Natural killer cell (primary cell): ENCODE data around the gene STAU1. TPM values are rescaled to one million over a fixed set of nuclear protein-coding genes. Genes with fewer than 3 reads are reported as not detected.
"Not testable (repeated sequence)": the region's sequence is repeated elsewhere in the genome, so short reads cannot be mapped to it uniquely, and the experiment has no call there.

ENCODE experiments used
- ATAC-seq, 3 donors: fragments of 150-1000 bp in 2 of 3; fragments of 200-7000 bp in 1 of 3; cut with Tn5 transposase; 1 replicate in 1 of 3; 2 replicates in 2 of 3; pipeline ENCODE4 v1.10.0; 2021; ENCODE audit warnings: mild to moderate bottlenecking in 2 of 3, moderate library complexity in 2 of 3
- DNase-seq, 2 donors: peaks; one replicate each; pipeline versions ENCODE4 v3.0.0 to v3.0.0-alpha.2; 2013 to 2021; ENCODE audit warnings: mixed read lengths in 1 of 2
- H3K27ac ChIP-seq: one replicate; pipeline ENCODE4 v1.5.1; 2013; ENCODE audit warnings: mild to moderate bottlenecking, low read length
- H3K27me3 ChIP-seq: one replicate; pipeline ENCODE4 v1.6.1; 2013; ENCODE audit warnings: low read length; ENCODE audit not compliant: control insufficient read depth, insufficient read depth
- H3K36me3 ChIP-seq: one replicate; pipeline ENCODE4 v1.6.1; 2013; ENCODE audit warnings: low read length; ENCODE audit not compliant: control insufficient read depth, insufficient read depth
- H3K4me1 ChIP-seq: one replicate; pipeline ENCODE4 v1.6.1; 2013; ENCODE audit warnings: low read length; ENCODE audit not compliant: control insufficient read depth, insufficient read depth
- H3K4me3 ChIP-seq: one replicate; pipeline ENCODE4 v1.5.1; 2013; ENCODE audit warnings: low read length
- H3K9me3 ChIP-seq: one replicate; pipeline ENCODE4 v1.6.1; 2013; ENCODE audit warnings: low read length; ENCODE audit not compliant: control insufficient read depth, insufficient read depth
- H3K27ac Mint-ChIP-seq, 2 donors: one replicate each; pipeline ENCODE4 v1.8.0; 2022; ENCODE audit warnings: mild to moderate bottlenecking in 2 of 2, mixed read lengths in 2 of 2, moderate library complexity in 1 of 2
- H3K27me3 Mint-ChIP-seq, 2 donors: one replicate each; pipeline ENCODE4 v1.8.0; 2022; ENCODE audit warnings: low read depth in 2 of 2, mixed read lengths in 2 of 2
- H3K36me3 Mint-ChIP-seq: one replicate; pipeline ENCODE4 v1.8.0; 2022; ENCODE audit warnings: mixed read lengths
- H3K4me1 Mint-ChIP-seq, 2 donors: one replicate each; pipeline ENCODE4 v1.8.0; 2022; ENCODE audit warnings: mixed read lengths in 2 of 2
- H3K4me3 Mint-ChIP-seq: one replicate; pipeline ENCODE4 v1.8.0; 2022; ENCODE audit warnings: mild to moderate bottlenecking, moderate library complexity, mixed read lengths
- H3K9me3 Mint-ChIP-seq, 2 donors: one replicate each; pipeline ENCODE4 v1.8.0; 2022; ENCODE audit warnings: mixed read lengths in 2 of 2
- CTCF ChIP-seq: fragments of 200-600 bp; IDR thresholded peaks from one replicate; pipeline ENCODE4 v1.8.0; 2022; ENCODE audit warnings: antibody characterized with exemption
- WGBS: methylation state at CpG from one replicate; pipeline ENCODE4 v1.1.7; 2013; ENCODE audit warnings: missing lambda C conversion rate; ENCODE audit not compliant: insufficient coverage; 5-methylcytosine and 5-hydroxymethylcytosine counted together
- intact Hi-C: fragments of 100-400 bp; cut with micrococcal nuclease; formaldehyde crosslinking; loops from one replicate; pipeline ENCODE4 v1.14.2; 2022
- total RNA-seq, 4 donors: library from RNA; stranded (reverse); fragments of 120-200 nt in 1 of 4; gene quantifications; one replicate each; pipeline versions ENCODE4 v1.2.3 to v1.2.4, GENCODE V29; 2013 to 2022

STAU1 gene
- total RNA-seq, 3 donors from 2014 or later (not counting 1 experiment from before 2014, with no cell fraction given) = 47.3 to 54.9 (median 49.9) TPM

GRCh38 chr20:49106328-49106727 is 81.8 kb downstream of the STAU1 start:
- H3K4me1 Mint-ChIP-seq = peaks cover 29 to 37% of the 10 kb centered on the region in 2 donors
- no peak overlapping the region for H3K27ac ChIP-seq
- no peak for DNase-seq
- no peak overlapping the region for H3K27ac Mint-ChIP-seq
- ATAC-seq = no peak
- WGBS = 98% methylated on average over 6 of the region's 6 CpGs
- intact Hi-C loops = no loop called here
- peaks cover 16% of the 10 kb centered on the region for H3K36me3 ChIP-seq
- H3K27me3 ChIP-seq = no peaks in the 10 kb centered on the region
- no peaks in the 10 kb centered on the region for H3K9me3 ChIP-seq
- no peaks in the 10 kb centered on the region for H3K27me3 Mint-ChIP-seq
- no peak overlapping the region for H3K4me3 ChIP-seq
- H3K9me3 Mint-ChIP-seq = no peaks in the 10 kb centered on the region
- no peak for TF ChIP-seq CTCF
- no peak overlapping the region for H3K4me3 Mint-ChIP-seq
- no peaks in the 10 kb centered on the region for H3K36me3 Mint-ChIP-seq
- H3K4me1 ChIP-seq = peaks cover 13% of the 10 kb centered on the region

GRCh38 chr20:49104979-49105547 is 83.1 kb downstream of the STAU1 start:
- H3K27ac ChIP-seq, ATAC-seq, H3K9me3 ChIP-seq, H3K27me3 ChIP-seq, H3K4me3 ChIP-seq, H3K4me3 Mint-ChIP-seq, H3K27ac Mint-ChIP-seq, intact Hi-C loops, DNase-seq, H3K27me3 Mint-ChIP-seq, H3K9me3 Mint-ChIP-seq, H3K36me3 Mint-ChIP-seq: not testable (repeated sequence)
- H3K4me1 Mint-ChIP-seq = peaks cover 38 to 43% of the 10 kb centered on the region in 2 donors
- Histone ChIP-seq H3K36me3 (peaks cover 18% of the 10 kb centered on the region), H3K4me1 (peaks cover 16% of the 10 kb centered on the region)
- WGBS = 98% methylated on average over 11 of the region's 11 CpGs

- Histone ChIP-seq H3K4me1 (peaks cover 16% of the 10 kb centered on the region), H3K27ac (no peak overlapping the region), H3K9me3 (no peaks in the 10 kb centered on the region), H3K27me3 (no peaks in the 10 kb centered on the region), H3K4me3 (no peak overlapping the region), H3K36me3 (peaks cover 21% of the 10 kb centered on the region)
- Mint-ChIP-seq H3K4me3 (no peak overlapping the region), H3K27ac (peak overlapping the region; percentile 66 to 71), H3K36me3 (no peaks in the 10 kb centered on the region), H3K4me1 (peaks cover 38 to 43% of the 10 kb centered on the region in 2 donors), H3K27me3 (no peaks in the 10 kb centered on the region), H3K9me3 (no peaks in the 10 kb centered on the region)
- WGBS = 100% methylated on average over 3 of the region's 3 CpGs
- TF ChIP-seq CTCF = no peak
- intact Hi-C loops = no loop called here
- ATAC-seq (no peak), DNase-seq (no peak)
Measured at GRCh38 chr20:49104365-49104648, 83.8 kb downstream of the STAU1 start.

DNA sequence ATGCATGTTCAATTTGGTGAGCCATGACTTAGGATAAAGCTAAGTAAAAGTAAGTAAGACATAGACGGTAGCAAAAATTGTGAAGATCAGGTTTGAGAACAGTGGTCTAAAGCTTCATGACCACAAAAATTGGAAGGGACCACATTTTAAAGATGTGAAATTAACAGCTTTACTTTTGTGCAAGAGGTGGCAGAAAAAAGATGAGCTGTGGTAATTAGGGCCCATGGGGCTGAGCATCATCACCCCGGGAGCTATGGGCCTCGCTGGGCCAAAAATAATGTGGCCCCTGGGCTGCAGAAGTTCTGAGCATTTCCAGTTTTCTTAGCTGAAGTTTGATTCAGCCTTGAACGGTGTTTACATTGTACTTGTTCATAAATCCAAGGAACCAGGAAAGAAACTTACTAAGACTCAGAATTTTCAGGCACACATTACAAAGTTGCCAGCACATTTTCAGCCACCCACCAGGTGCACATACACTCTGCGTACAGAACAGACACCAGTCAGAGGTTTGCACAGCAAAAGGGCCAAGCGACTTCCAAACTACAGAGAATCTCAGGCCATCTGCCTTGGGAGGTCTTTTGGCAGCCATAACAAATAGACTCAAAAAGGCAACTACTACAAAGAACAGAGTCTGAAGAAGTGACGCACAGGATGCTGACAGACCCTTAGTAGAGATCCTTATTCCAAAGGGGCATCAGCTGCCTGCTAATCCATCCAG is 84.3 kb downstream of the STAU1 start:
- no peaks in the 10 kb centered on the region for H3K9me3 Mint-ChIP-seq
- WGBS = 72% methylated on average over 7 of the region's 7 CpGs
- no peaks in the 10 kb centered on the region for H3K9me3 ChIP-seq
- H3K36me3 Mint-ChIP-seq = no peaks in the 10 kb centered on the region
- intact Hi-C loops = no loop called here
- ATAC-seq (peak; percentile 64 to 83 (median 70)), DNase-seq (no peak)
- peak overlapping the region; percentile 62 for H3K4me3 Mint-ChIP-seq
- no peaks in the 10 kb centered on the region for H3K27me3 ChIP-seq
- peak overlapping the region; percentile 66 to 71 for H3K27ac Mint-ChIP-seq
- no peak overlapping the region for H3K27ac ChIP-seq
- peaks cover 38 to 43% of the 10 kb centered on the region in 2 donors for H3K4me1 Mint-ChIP-seq
- H3K36me3 ChIP-seq = peaks cover 24% of the 10 kb centered on the region
- peaks cover 16% of the 10 kb centered on the region for H3K4me1 ChIP-seq
- TF ChIP-seq CTCF = no peak
- no peaks in the 10 kb centered on the region for H3K27me3 Mint-ChIP-seq
- H3K4me3 ChIP-seq = no peak overlapping the region
